Panc1 (cell line): ENCODE data around the gene PARD3.

Experiments
- POLR2AphosphoS5 ChIP-seq: IDR thresholded peaks from 2 replicates; pipeline ENCODE4 v1.6.1; 2012; ENCODE audit warnings: mild to moderate bottlenecking, low read depth, low read length, moderate library complexity
- SIN3A ChIP-seq: IDR thresholded peaks from 2 replicates; pipeline ENCODE4 v1.6.1; 2012; ENCODE audit warnings: low read depth, mild to moderate bottlenecking, low read length, moderate library complexity, borderline replicate concordance; ENCODE audit not compliant: insufficient read depth
- TCF7L2 ChIP-seq: IDR thresholded peaks from 2 replicates; pipeline ENCODE4 v1.6.1; 2011; ENCODE audit warnings: mild to moderate bottlenecking, low read depth, low read length, inconsistent platforms
- TF ChIP-seq, protein P1 (sequence below): fragments of 450-650 bp; IDR thresholded peaks from 2 replicates; pipeline ENCODE4 v1.5.1; 2017; ENCODE audit warnings: mild to moderate bottlenecking

DNA sequence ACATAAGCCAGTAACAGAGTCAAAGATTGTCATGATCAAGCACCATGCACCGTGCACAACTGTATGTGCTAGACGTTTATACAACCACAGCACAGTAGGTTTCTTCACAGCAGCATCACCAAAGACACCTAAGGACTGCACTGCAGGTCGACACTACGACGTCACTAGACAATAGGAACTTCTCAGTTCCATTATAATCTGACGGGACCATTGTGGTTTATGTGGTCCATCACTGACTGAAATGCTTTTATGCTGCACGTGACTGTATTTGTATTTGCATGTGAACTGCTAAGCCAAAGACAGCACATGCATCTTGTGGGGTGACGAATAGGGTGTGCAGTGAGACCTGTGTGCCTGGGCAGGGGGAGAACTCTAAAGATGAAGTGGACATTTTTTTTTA, 164.9 kb downstream of the PARD3 start:
- TF ChIP-seq, protein P1, sequence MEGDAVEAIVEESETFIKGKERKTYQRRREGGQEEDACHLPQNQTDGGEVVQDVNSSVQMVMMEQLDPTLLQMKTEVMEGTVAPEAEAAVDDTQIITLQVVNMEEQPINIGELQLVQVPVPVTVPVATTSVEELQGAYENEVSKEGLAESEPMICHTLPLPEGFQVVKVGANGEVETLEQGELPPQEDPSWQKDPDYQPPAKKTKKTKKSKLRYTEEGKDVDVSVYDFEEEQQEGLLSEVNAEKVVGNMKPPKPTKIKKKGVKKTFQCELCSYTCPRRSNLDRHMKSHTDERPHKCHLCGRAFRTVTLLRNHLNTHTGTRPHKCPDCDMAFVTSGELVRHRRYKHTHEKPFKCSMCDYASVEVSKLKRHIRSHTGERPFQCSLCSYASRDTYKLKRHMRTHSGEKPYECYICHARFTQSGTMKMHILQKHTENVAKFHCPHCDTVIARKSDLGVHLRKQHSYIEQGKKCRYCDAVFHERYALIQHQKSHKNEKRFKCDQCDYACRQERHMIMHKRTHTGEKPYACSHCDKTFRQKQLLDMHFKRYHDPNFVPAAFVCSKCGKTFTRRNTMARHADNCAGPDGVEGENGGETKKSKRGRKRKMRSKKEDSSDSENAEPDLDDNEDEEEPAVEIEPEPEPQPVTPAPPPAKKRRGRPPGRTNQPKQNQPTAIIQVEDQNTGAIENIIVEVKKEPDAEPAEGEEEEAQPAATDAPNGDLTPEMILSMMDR: no peak
- no peak for TF ChIP-seq POLR2AphosphoS5
- no peak for TF ChIP-seq SIN3A
- TF ChIP-seq TCF7L2: no peak
